Measurements from ENCODE around the gene CFAP65. TPM values are rescaled to one million over a fixed set of nuclear protein-coding genes. Genes with fewer than 3 reads are reported as not detected.

CFAP65 gene
- total and polyA plus RNA-seq, 9 donors = 0.05 to 0.54 TPM; not detected in 7

- DNase-seq = no peak
- H3K36me3 ChIP-seq (ENCODE audit: control insufficient read depth, insufficient read depth, low read length) = no peaks in the 10 kb centered on the region
- H3K27ac ChIP-seq (ENCODE audit: low read length) = peak overlapping the region; percentile 29
- peaks cover 21% of the 10 kb centered on the region for H3K27me3 ChIP-seq (ENCODE audit: control insufficient read depth, insufficient read depth, low read length)
- H3K4me1 ChIP-seq (ENCODE audit: control insufficient read depth, insufficient read depth, low read length) = peaks cover 10% of the 10 kb centered on the region
- H3K9me3 ChIP-seq (replicated peaks; ENCODE audit: control insufficient read depth, low read depth, low read length) = no peaks in the 10 kb centered on the region
- 85% methylated on average over 4 of the region's 11 CpGs for WGBS (ENCODE audit: insufficient coverage)
- H3K4me3 ChIP-seq (ENCODE audit: low read length) = no peak overlapping the region
These were observed 24.6 kb downstream of the CFAP65 start for GRCh38 chr2:219016721-219017120.

- H3K4me1 ChIP-seq (ENCODE audit: control insufficient read depth, insufficient read depth, low read length) = no peaks in the 10 kb centered on the region
- H3K9me3 ChIP-seq (replicated peaks; ENCODE audit: control insufficient read depth, low read depth, low read length) = no peaks in the 10 kb centered on the region
- no peaks in the 10 kb centered on the region for H3K36me3 ChIP-seq (ENCODE audit: control insufficient read depth, insufficient read depth, low read length)
- H3K27ac ChIP-seq (ENCODE audit: low read length) = no peak overlapping the region
- H3K4me3 ChIP-seq (ENCODE audit: low read length) = no peak overlapping the region
- no peak for DNase-seq
- H3K27me3 ChIP-seq (ENCODE audit: control insufficient read depth, insufficient read depth, low read length) = peaks cover 35% of the 10 kb centered on the region
- WGBS (ENCODE audit: insufficient coverage) = no CpG with 5 or more reads among the region's 5 CpGs
These were observed 30.4 kb downstream of the CFAP65 start for GRCh38 chr2:219010873-219011272.

- no peak overlapping the region for H3K27ac ChIP-seq (ENCODE audit: low read length)
- H3K36me3 ChIP-seq (ENCODE audit: control insufficient read depth, insufficient read depth, low read length) = no peaks in the 10 kb centered on the region
- no peak for DNase-seq
- no CpG with 5 or more reads among the region's 6 CpGs for WGBS (ENCODE audit: insufficient coverage)
- no peaks in the 10 kb centered on the region for H3K4me1 ChIP-seq (ENCODE audit: control insufficient read depth, insufficient read depth, low read length)
- H3K27me3 ChIP-seq (ENCODE audit: control insufficient read depth, insufficient read depth, low read length) = peaks cover 41% of the 10 kb centered on the region
- H3K4me3 ChIP-seq (ENCODE audit: low read length) = no peak overlapping the region
- H3K9me3 ChIP-seq (replicated peaks; ENCODE audit: control insufficient read depth, low read depth, low read length) = no peaks in the 10 kb centered on the region
These were observed 31.1 kb downstream of the CFAP65 start for GRCh38 chr2:219010162-219010756.

GRCh38 chr2:219009294-219009693, 32.0 kb downstream of the CFAP65 start:
- Histone ChIP-seq H3K27ac (ENCODE audit: low read length) (no peak overlapping the region), H3K4me3 (ENCODE audit: low read length) (no peak overlapping the region), H3K36me3 (ENCODE audit: control insufficient read depth, insufficient read depth, low read length) (no peaks in the 10 kb centered on the region), H3K9me3 (replicated peaks; ENCODE audit: control insufficient read depth, low read depth, low read length) (no peaks in the 10 kb centered on the region), H3K4me1 (ENCODE audit: control insufficient read depth, insufficient read depth, low read length) (no peaks in the 10 kb centered on the region), H3K27me3 (ENCODE audit: control insufficient read depth, insufficient read depth, low read length) (peaks cover 45% of the 10 kb centered on the region)
- 56% methylated on average over 1 of the region's 2 CpGs for WGBS (ENCODE audit: insufficient coverage)
- DNase-seq = no peak

- Histone ChIP-seq H3K4me1 (ENCODE audit: control insufficient read depth, insufficient read depth, low read length) (peaks cover 16% of the 10 kb centered on the region), H3K27me3 (ENCODE audit: control insufficient read depth, insufficient read depth, low read length) (peaks cover 79% of the 10 kb centered on the region), H3K4me3 (ENCODE audit: low read length) (no peak overlapping the region), H3K27ac (ENCODE audit: low read length) (no peak overlapping the region), H3K9me3 (replicated peaks; ENCODE audit: control insufficient read depth, low read depth, low read length) (no peaks in the 10 kb centered on the region), H3K36me3 (ENCODE audit: control insufficient read depth, insufficient read depth, low read length) (no peaks in the 10 kb centered on the region)
- 48% methylated on average over 2 of the region's 3 CpGs for WGBS (ENCODE audit: insufficient coverage)
- no peak for DNase-seq
These were observed 37.3 kb downstream of the CFAP65 start for GRCh38 chr2:219003979-219004378.

- H3K9me3 ChIP-seq (replicated peaks; ENCODE audit: control insufficient read depth, low read depth, low read length) = no peaks in the 10 kb centered on the region
- no peaks in the 10 kb centered on the region for H3K36me3 ChIP-seq (ENCODE audit: control insufficient read depth, insufficient read depth, low read length)
- DNase-seq = no peak
- peaks cover 21% of the 10 kb centered on the region for H3K4me1 ChIP-seq (ENCODE audit: control insufficient read depth, insufficient read depth, low read length)
- H3K27me3 ChIP-seq (ENCODE audit: control insufficient read depth, insufficient read depth, low read length) = peaks cover 85% of the 10 kb centered on the region
- WGBS (ENCODE audit: insufficient coverage) = 1% methylated on average over 14 of the region's 20 CpGs
- no peak overlapping the region for H3K4me3 ChIP-seq (ENCODE audit: low read length)
- no peak overlapping the region for H3K27ac ChIP-seq (ENCODE audit: low read length)
These were observed 38.1 kb downstream of the CFAP65 start for GRCh38 chr2:219003267-219003634.

GRCh38 chr2:219002395-219003266, 38.7 kb downstream of the CFAP65 start:
- H3K4me3 ChIP-seq (ENCODE audit: low read length) = no peak overlapping the region
- 2% methylated on average over 67 of the region's 72 CpGs for WGBS (ENCODE audit: insufficient coverage)
- peaks cover 22% of the 10 kb centered on the region for H3K4me1 ChIP-seq (ENCODE audit: control insufficient read depth, insufficient read depth, low read length)
- no peak for DNase-seq
- no peaks in the 10 kb centered on the region for H3K9me3 ChIP-seq (replicated peaks; ENCODE audit: control insufficient read depth, low read depth, low read length)
- H3K27me3 ChIP-seq (ENCODE audit: control insufficient read depth, insufficient read depth, low read length) = peaks cover 91% of the 10 kb centered on the region
- H3K27ac ChIP-seq (ENCODE audit: low read length) = no peak overlapping the region
- H3K36me3 ChIP-seq (ENCODE audit: control insufficient read depth, insufficient read depth, low read length) = no peaks in the 10 kb centered on the region

- Histone ChIP-seq H3K36me3 (ENCODE audit: control insufficient read depth, insufficient read depth, low read length) (no peaks in the 10 kb centered on the region), H3K27ac (ENCODE audit: low read length) (no peak overlapping the region), H3K4me3 (ENCODE audit: low read length) (no peak overlapping the region), H3K27me3 (ENCODE audit: control insufficient read depth, insufficient read depth, low read length) (peaks cover 93% of the 10 kb centered on the region), H3K4me1 (ENCODE audit: control insufficient read depth, insufficient read depth, low read length) (peaks cover 30% of the 10 kb centered on the region), H3K9me3 (replicated peaks; ENCODE audit: control insufficient read depth, low read depth, low read length) (no peaks in the 10 kb centered on the region)
- no peak for DNase-seq
- WGBS (ENCODE audit: insufficient coverage) = 1% methylated on average over 58 of the region's 70 CpGs
These were observed 39.5 kb downstream of the CFAP65 start for GRCh38 chr2:219001577-219002394.

- Histone ChIP-seq H3K9me3 (replicated peaks; ENCODE audit: control insufficient read depth, low read depth, low read length) (no peaks in the 10 kb centered on the region), H3K36me3 (ENCODE audit: control insufficient read depth, insufficient read depth, low read length) (no peaks in the 10 kb centered on the region), H3K4me1 (ENCODE audit: control insufficient read depth, insufficient read depth, low read length) (peaks cover 36% of the 10 kb centered on the region), H3K27me3 (ENCODE audit: control insufficient read depth, insufficient read depth, low read length) (peaks cover 96% of the 10 kb centered on the region), H3K4me3 (ENCODE audit: low read length) (no peak overlapping the region), H3K27ac (ENCODE audit: low read length) (no peak overlapping the region)
- DNase-seq = no peak
- 3% methylated on average over 25 of the region's 26 CpGs for WGBS (ENCODE audit: insufficient coverage)
These were observed 40.2 kb downstream of the CFAP65 start for GRCh38 chr2:219001100-219001576.

GRCh38 chr2:219000569-219000960, 40.8 kb downstream of the CFAP65 start:
- WGBS (ENCODE audit: insufficient coverage) = 11% methylated on average over 1 of the region's 8 CpGs
- no peak for DNase-seq
- no peaks in the 10 kb centered on the region for H3K36me3 ChIP-seq (ENCODE audit: control insufficient read depth, insufficient read depth, low read length)
- no peaks in the 10 kb centered on the region for H3K9me3 ChIP-seq (replicated peaks; ENCODE audit: control insufficient read depth, low read depth, low read length)
- H3K4me3 ChIP-seq (ENCODE audit: low read length) = no peak overlapping the region
- no peak overlapping the region for H3K27ac ChIP-seq (ENCODE audit: low read length)
- H3K4me1 ChIP-seq (ENCODE audit: control insufficient read depth, insufficient read depth, low read length) = peaks cover 42% of the 10 kb centered on the region
- peaks cover 96% of the 10 kb centered on the region for H3K27me3 ChIP-seq (ENCODE audit: control insufficient read depth, insufficient read depth, low read length)
